Superior temporal gyrus (tissue), 1 donor: ENCODE results near the gene RERG.
"Not testable (repeated sequence)": the region's sequence is repeated elsewhere in the genome, so short reads cannot be mapped to it uniquely, and the experiment has no call there.

Experiments used
- DNase-seq: peaks from one replicate; pipeline ENCODE4 v3.0.0-alpha.2; 2016; ENCODE audit errors: extremely low spot score

RERG gene

GRCh38 chr12:15143467-15143866, 77.8 kb downstream of the RERG start:
- no peak for DNase-seq

- no peak for DNase-seq
Measured at GRCh38 chr12:15142711-15143110, 78.5 kb downstream of the RERG start.

- no peak for DNase-seq
Measured at GRCh38 chr12:15131431-15131830, 89.8 kb downstream of the RERG start.

GRCh38 chr12:15130541-15130940, 90.7 kb downstream of the RERG start:
- no peak for DNase-seq

GRCh38 chr12:15123401-15123800, 97.8 kb downstream of the RERG start:
- no peak for DNase-seq

- DNase-seq = no peak
Measured at GRCh38 chr12:15122344-15122743, 98.9 kb downstream of the RERG start.

- no peak for DNase-seq
Measured at GRCh38 chr12:15118955-15119354, 102.3 kb downstream of the RERG start.

GRCh38 chr12:15116983-15117382, 104.2 kb downstream of the RERG start:
- DNase-seq = no peak

- DNase-seq = peak; percentile 91
Measured at GRCh38 chr12:15116086-15116485, 105.1 kb downstream of the RERG start.

- DNase-seq = no peak
Measured at GRCh38 chr12:15115434-15115833, 105.8 kb downstream of the RERG start.

GRCh38 chr12:15114501-15114900, 106.7 kb downstream of the RERG start:
- DNase-seq = no peak

GRCh38 chr12:15092826-15093225, 128.4 kb downstream of the RERG start:
- no peak for DNase-seq

GRCh38 chr12:15090441-15090840, 130.8 kb downstream of the RERG start:
- DNase-seq = no peak

- no peak for DNase-seq
Measured at GRCh38 chr12:15088105-15088504, 133.1 kb downstream of the RERG start.

- not testable (repeated sequence) for DNase-seq
Measured at GRCh38 chr12:15077751-15078150, 143.5 kb downstream of the RERG start.

GRCh38 chr12:15074351-15074750, 146.9 kb downstream of the RERG start:
- no peak for DNase-seq

- DNase-seq = no peak
Measured at GRCh38 chr12:15059123-15059522, 162.1 kb downstream of the RERG start.
